Astrocyte (in vitro differentiated cells and primary cell): Measurements from ENCODE around the gene DNAJC6. TPM values are rescaled to one million over a fixed set of nuclear protein-coding genes. Genes with fewer than 3 reads are reported as not detected.

Experiments
- DNase-seq: peaks from one replicate; pipeline ENCODE4 v3.0.0-alpha.2; 2010; ENCODE audit warnings: low read depth
- FAIRE-seq: peaks from 2 replicates; lab custom pipeline; 2011; peaks lifted over from hg19 to GRCh38; lab: Jason Lieb, UNC
- H2AFZ ChIP-seq: 2 replicates; pipeline ENCODE4 v1.6.0; 2012; ENCODE audit warnings: low read depth, low read length, inconsistent platforms
- H3K27ac ChIP-seq: 2 replicates; pipeline ENCODE4 v1.5.1; 2011; ENCODE audit warnings: low read depth, low read length, inconsistent platforms
- H3K27me3 ChIP-seq: 2 replicates; pipeline ENCODE4 v1.6.0; 2011; ENCODE audit warnings: low read length, inconsistent platforms; ENCODE audit not compliant: insufficient read depth
- H3K36me3 ChIP-seq: 2 replicates; pipeline ENCODE4 v1.5.1; 2011; ENCODE audit warnings: low read length, inconsistent platforms; ENCODE audit not compliant: insufficient read depth
- H3K4me1 ChIP-seq: 2 replicates; pipeline ENCODE4 v1.5.1; 2011; ENCODE audit warnings: low read length, inconsistent platforms; ENCODE audit not compliant: insufficient read depth
- H3K4me2 ChIP-seq: 2 replicates; pipeline ENCODE4 v1.6.0; 2012; ENCODE audit warnings: low read length, inconsistent platforms
- H3K4me3 ChIP-seq: 2 replicates; pipeline ENCODE4 v1.5.1; 2011; ENCODE audit warnings: low read depth, mild to moderate bottlenecking, low read length, inconsistent platforms; ENCODE audit not compliant: insufficient read depth
- H3K79me2 ChIP-seq: 2 replicates; pipeline ENCODE4 v1.6.0; 2012; ENCODE audit warnings: mild to moderate bottlenecking, low read length, inconsistent platforms; ENCODE audit not compliant: insufficient read depth
- H3K9ac ChIP-seq: 2 replicates; pipeline ENCODE4 v1.6.0; 2012; ENCODE audit warnings: mild to moderate bottlenecking, low read length, inconsistent platforms
- H3K9me3 ChIP-seq: 2 replicates; pipeline ENCODE4 v1.5.1; 2012; ENCODE audit warnings: low read depth, mild to moderate bottlenecking, low read length, inconsistent platforms; ENCODE audit not compliant: insufficient read depth
- H4K20me1 ChIP-seq: 2 replicates; pipeline ENCODE4 v1.6.0; 2012; ENCODE audit warnings: low read length, inconsistent platforms; ENCODE audit not compliant: insufficient read depth
- H3K27ac Mint-ChIP-seq: one replicate; pipeline ENCODE4 v1.8.0; 2021; ENCODE audit warnings: mild to moderate bottlenecking, mixed read lengths; ENCODE audit not compliant: unreplicated experiment
- H3K27me3 Mint-ChIP-seq: one replicate; pipeline ENCODE4 v1.8.0; 2021; ENCODE audit warnings: low read depth, mixed read lengths; ENCODE audit not compliant: unreplicated experiment
- H3K36me3 Mint-ChIP-seq: one replicate; pipeline ENCODE4 v1.8.0; 2021; ENCODE audit warnings: low read depth, mixed read lengths; ENCODE audit not compliant: unreplicated experiment
- H3K4me1 Mint-ChIP-seq: one replicate; pipeline ENCODE4 v1.8.0; 2021; ENCODE audit warnings: low read depth, mixed read lengths; ENCODE audit not compliant: unreplicated experiment
- H3K4me3 Mint-ChIP-seq: one replicate; pipeline ENCODE4 v1.8.0; 2021; ENCODE audit warnings: mild to moderate bottlenecking, moderate library complexity, mixed read lengths; ENCODE audit not compliant: unreplicated experiment
- H3K9me3 Mint-ChIP-seq: one replicate; pipeline ENCODE4 v1.8.0; 2021; ENCODE audit warnings: mild to moderate bottlenecking, mixed read lengths; ENCODE audit not compliant: unreplicated experiment
- CTCF ChIP-seq: IDR thresholded peaks from 2 replicates; pipeline ENCODE4 v1.5.1; 2011; ENCODE audit warnings: low read depth, mild to moderate bottlenecking, inconsistent platforms, low read length, moderate library complexity; ENCODE audit not compliant: insufficient read depth
- EZH2 ChIP-seq: IDR thresholded peaks from 2 replicates; pipeline ENCODE4 v1.6.1; 2012; ENCODE audit warnings: mild to moderate bottlenecking, low read length, inconsistent platforms; ENCODE audit not compliant: insufficient read depth
- total RNA-seq: library from RNA; stranded (reverse); gene quantifications from 2 replicates; pipeline ENCODE4 v1.2.1, GENCODE V29; 2021

The DNAJC6 gene
- total RNA-seq, 1 donor from 2014 or later = 8.9 TPM

- peaks cover 10% of the 10 kb centered on the region for H4K20me1 ChIP-seq
- TF ChIP-seq CTCF (no peak), EZH2 (no peak)
- Mint-ChIP-seq H3K27me3 (no peaks in the 10 kb centered on the region), H3K4me3 (peak overlapping the region; percentile 34), H3K36me3 (peaks cover 15% of the 10 kb centered on the region), H3K27ac (peak overlapping the region; percentile 93), H3K9me3 (no peaks in the 10 kb centered on the region), H3K4me1 (peaks cover 44% of the 10 kb centered on the region)
- H3K4me3 ChIP-seq = no peak overlapping the region
- peak overlapping the region; percentile 76 for H3K4me2 ChIP-seq
- peak; percentile 81 for DNase-seq
- peaks cover 28% of the 10 kb centered on the region for H3K36me3 ChIP-seq
- H3K27me3 ChIP-seq = no peaks in the 10 kb centered on the region
- H3K4me1 ChIP-seq = peaks cover 35% of the 10 kb centered on the region
- H3K9me3 ChIP-seq = no peaks in the 10 kb centered on the region
- peak overlapping the region; percentile 84 for H3K27ac ChIP-seq
- H2AFZ ChIP-seq = no peak overlapping the region
- H3K9ac ChIP-seq = peak overlapping the region; percentile 66
- H3K79me2 ChIP-seq = peaks cover 16% of the 10 kb centered on the region
- FAIRE-seq = no peak
Observed at GRCh38 chr1:65429806-65430205, 120.5 kb downstream of the DNAJC6 start.

GRCh38 chr1:65431111-65431705 lies 121.9 kb downstream of the DNAJC6 start:
- no peaks in the 10 kb centered on the region for H3K9me3 ChIP-seq

More at GRCh38 chr1:65431111-65431705, 121.9 kb downstream of the DNAJC6 start:
- H3K36me3 ChIP-seq = peaks cover 25% of the 10 kb centered on the region
- DNase-seq (peak; percentile 28), FAIRE-seq (peak; percentile 34)
- no peaks in the 10 kb centered on the region for H3K27me3 ChIP-seq
- H3K4me1 ChIP-seq = peaks cover 21% of the 10 kb centered on the region
- peaks cover 41% of the 10 kb centered on the region for H3K4me1 Mint-ChIP-seq
- no peak overlapping the region for H3K27ac Mint-ChIP-seq
- H3K9ac ChIP-seq = no peak overlapping the region
- TF ChIP-seq EZH2 (no peak), CTCF (peak; percentile 57)
- H3K9me3 Mint-ChIP-seq = no peaks in the 10 kb centered on the region
- H3K27me3 Mint-ChIP-seq = no peaks in the 10 kb centered on the region
- no peak overlapping the region for H3K4me3 ChIP-seq
- H2AFZ ChIP-seq = no peak overlapping the region
- no peak overlapping the region for H3K4me2 ChIP-seq
- no peak overlapping the region for H3K27ac ChIP-seq
- H3K36me3 Mint-ChIP-seq = peaks cover 9% of the 10 kb centered on the region
- peaks cover 10% of the 10 kb centered on the region for H4K20me1 ChIP-seq
- no peak overlapping the region for H3K4me3 Mint-ChIP-seq
- H3K79me2 ChIP-seq = peaks cover 3% of the 10 kb centered on the region
